SU-DHL-6 (cell line): ENCODE measurements around the gene DPP8.

Experiments
- H2AFZ ChIP-seq: fragments of 200-600 bp; sonication (generic); 2 replicates; pipeline ENCODE4 v1.6.1; 2014; ENCODE audit warnings: low read depth, mild to moderate bottlenecking, moderate library complexity, mixed read lengths, antibody characterized with exemption, low read length; ENCODE audit not compliant: severe bottlenecking
- H3F3A ChIP-seq: fragments of 200-600 bp; shearing (Covaris generic); 2 replicates; pipeline ENCODE4 v1.6.0; 2016; ENCODE audit warnings: antibody characterized with exemption, mild to moderate bottlenecking; ENCODE audit not compliant: insufficient read depth
- H3K27ac ChIP-seq: fragments of 200-600 bp; sonication (generic); 2 replicates; pipeline ENCODE4 v1.5.1; 2016; ENCODE audit warnings: low read depth, mild to moderate bottlenecking, low read length, moderate library complexity, mixed read lengths
- H3K27me3 ChIP-seq: fragments of 200-600 bp; sonication (generic), shearing (Covaris generic); 2 replicates; pipeline ENCODE4 v1.6.0; 2014; ENCODE audit warnings: mild to moderate bottlenecking, low read length
- H3K36me3 ChIP-seq: fragments of 200-600 bp; sonication (generic); 2 replicates; pipeline ENCODE4 v1.6.1; 2014; ENCODE audit warnings: mild to moderate bottlenecking, low read length, mixed read lengths
- H3K4me2 ChIP-seq: fragments of 300-600, 200-600 bp; shearing (Covaris generic), sonication (generic); 2 replicates; pipeline ENCODE4 v1.6.0; 2014; ENCODE audit warnings: low read length, low read depth, mild to moderate bottlenecking; ENCODE audit not compliant: poor library complexity, severe bottlenecking
- H3K4me3 ChIP-seq: fragments of 200-600 bp; sonication (generic); 2 replicates; pipeline ENCODE4 v1.5.1; 2014; ENCODE audit warnings: antibody characterized with exemption, low read length, mild to moderate bottlenecking, mixed read lengths; ENCODE audit not compliant: insufficient read depth, poor library complexity, severe bottlenecking
- H3K79me2 ChIP-seq: fragments of 200-600 bp; sonication (generic); 2 replicates; pipeline ENCODE4 v1.6.1; 2014; ENCODE audit warnings: mild to moderate bottlenecking, low read length, moderate library complexity; ENCODE audit not compliant: insufficient read depth
- H3K9ac ChIP-seq: fragments of 200-600 bp; sonication (generic); 2 replicates; pipeline ENCODE4 v1.7.0; 2014; ENCODE audit warnings: mild to moderate bottlenecking, low read length
- H3K9me2 ChIP-seq: fragments of 200-600 bp; sonication (generic); replicated peaks from 2 replicates; pipeline ENCODE4 v1.6.1; 2014; ENCODE audit warnings: low read length; ENCODE audit not compliant: insufficient read depth
- H3K9me3 ChIP-seq: fragments of 200-600 bp; sonication (generic); 2 replicates; pipeline ENCODE4 v1.6.1; 2014; ENCODE audit warnings: low read length, mixed read lengths; ENCODE audit not compliant: insufficient read depth
- H4K20me1 ChIP-seq: fragments of 200-600 bp; sonication (generic); 2 replicates; pipeline ENCODE4 v1.6.1; 2014; ENCODE audit warnings: low read depth, mild to moderate bottlenecking, antibody characterized with exemption, low read length, moderate library complexity, mixed read lengths
- EZH2phosphoT487 ChIP-seq: fragments of 200-600 bp; sonication (generic), shearing (Covaris generic); conservative IDR thresholded peaks from 2 replicates; pipeline ENCODE4 v1.6.1; 2018; ENCODE audit warnings: mild to moderate bottlenecking, antibody characterized with exemption, low read length, moderate library complexity, mixed read lengths
- TF ChIP-seq, protein P1 (sequence below): fragments of 200-600 bp; sonication (generic); IDR thresholded peaks from one replicate; pipeline ENCODE4 v1.5.1; 2017; ENCODE audit warnings: antibody characterized with exemption, mild to moderate bottlenecking, low read length, moderate library complexity; ENCODE audit not compliant: insufficient read depth, poor library complexity, severe bottlenecking

The DPP8 gene

DNA sequence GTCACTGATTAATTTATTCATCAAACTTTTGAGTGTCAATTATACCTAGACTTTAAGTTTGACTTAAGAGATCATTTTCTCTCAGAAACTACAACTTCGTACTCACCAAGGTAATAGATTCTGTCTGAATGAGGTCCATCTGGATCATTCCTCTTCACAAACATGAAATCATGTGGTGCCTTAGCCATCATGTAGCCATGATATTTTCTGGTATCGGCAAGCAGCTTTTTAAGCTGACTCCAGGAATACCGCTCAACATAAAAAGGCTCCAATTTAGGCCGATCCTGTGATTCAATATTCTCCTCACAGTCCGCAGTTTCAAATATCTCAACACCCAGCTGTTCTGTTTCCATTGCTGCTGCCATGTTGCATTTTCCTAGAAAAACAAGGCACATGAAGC, 5.3 kb downstream of the DPP8 start:
- Histone ChIP-seq H3K79me2 (peaks cover 66% of the 10 kb centered on the region), H3K9me3 (no peaks in the 10 kb centered on the region), H3K9me2 (no peaks in the 10 kb centered on the region), H2AFZ (no peak overlapping the region), H3K27ac (no peak overlapping the region), H3K4me3 (no peak overlapping the region), H3K4me2 (no peak overlapping the region), H3K27me3 (no peaks in the 10 kb centered on the region), H3K9ac (no peak overlapping the region), H4K20me1 (0 out of 2 replicates have a peak, but pooled peaks cover 4% of the 10 kb centered on the region), H3F3A (peaks cover 9% of the 10 kb centered on the region; the same call in 1 of the 2 replicates), H3K36me3 (peaks cover 37% of the 10 kb centered on the region)
- TF ChIP-seq, protein P1, sequence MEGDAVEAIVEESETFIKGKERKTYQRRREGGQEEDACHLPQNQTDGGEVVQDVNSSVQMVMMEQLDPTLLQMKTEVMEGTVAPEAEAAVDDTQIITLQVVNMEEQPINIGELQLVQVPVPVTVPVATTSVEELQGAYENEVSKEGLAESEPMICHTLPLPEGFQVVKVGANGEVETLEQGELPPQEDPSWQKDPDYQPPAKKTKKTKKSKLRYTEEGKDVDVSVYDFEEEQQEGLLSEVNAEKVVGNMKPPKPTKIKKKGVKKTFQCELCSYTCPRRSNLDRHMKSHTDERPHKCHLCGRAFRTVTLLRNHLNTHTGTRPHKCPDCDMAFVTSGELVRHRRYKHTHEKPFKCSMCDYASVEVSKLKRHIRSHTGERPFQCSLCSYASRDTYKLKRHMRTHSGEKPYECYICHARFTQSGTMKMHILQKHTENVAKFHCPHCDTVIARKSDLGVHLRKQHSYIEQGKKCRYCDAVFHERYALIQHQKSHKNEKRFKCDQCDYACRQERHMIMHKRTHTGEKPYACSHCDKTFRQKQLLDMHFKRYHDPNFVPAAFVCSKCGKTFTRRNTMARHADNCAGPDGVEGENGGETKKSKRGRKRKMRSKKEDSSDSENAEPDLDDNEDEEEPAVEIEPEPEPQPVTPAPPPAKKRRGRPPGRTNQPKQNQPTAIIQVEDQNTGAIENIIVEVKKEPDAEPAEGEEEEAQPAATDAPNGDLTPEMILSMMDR: no peak
- TF ChIP-seq EZH2phosphoT487: no peak

DNA sequence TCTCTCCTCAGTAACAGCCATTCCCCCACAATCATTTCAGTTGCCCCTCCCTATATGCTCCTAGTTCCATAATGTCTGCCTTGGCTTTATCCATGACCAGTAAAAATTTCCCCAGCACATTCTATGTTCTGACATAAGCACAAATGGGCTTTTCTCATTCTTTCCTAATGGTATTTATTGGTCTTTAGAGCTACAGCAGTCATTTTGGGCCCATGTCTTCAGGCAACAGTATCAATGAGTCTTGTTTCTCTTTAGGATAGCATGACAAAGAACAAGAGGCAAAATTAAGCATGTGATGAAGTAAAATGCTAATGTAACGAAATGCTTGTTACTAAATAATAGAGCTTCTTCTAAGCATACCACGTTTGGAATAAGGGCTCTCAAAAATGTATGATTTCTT, 8.2 kb downstream of the DPP8 start:
- peaks cover 9% of the 10 kb centered on the region; the same call in 1 of the 2 replicates for H3F3A ChIP-seq
- no peaks in the 10 kb centered on the region for H4K20me1 ChIP-seq
- H3K27me3 ChIP-seq: no peaks in the 10 kb centered on the region
- H3K9me3 ChIP-seq: no peaks in the 10 kb centered on the region
- peaks cover 37% of the 10 kb centered on the region for H3K79me2 ChIP-seq
- no peak for TF ChIP-seq EZH2phosphoT487
- TF ChIP-seq, protein P1: no peak
- no peak overlapping the region for H3K9ac ChIP-seq
- no peak overlapping the region for H3K4me2 ChIP-seq
- H3K9me2 ChIP-seq: no peaks in the 10 kb centered on the region
- H3K27ac ChIP-seq: no peak overlapping the region
- H2AFZ ChIP-seq: no peak overlapping the region
- peaks cover 37% of the 10 kb centered on the region; the same call in 1 of the 2 replicates for H3K36me3 ChIP-seq
- no peak overlapping the region for H3K4me3 ChIP-seq

DNA sequence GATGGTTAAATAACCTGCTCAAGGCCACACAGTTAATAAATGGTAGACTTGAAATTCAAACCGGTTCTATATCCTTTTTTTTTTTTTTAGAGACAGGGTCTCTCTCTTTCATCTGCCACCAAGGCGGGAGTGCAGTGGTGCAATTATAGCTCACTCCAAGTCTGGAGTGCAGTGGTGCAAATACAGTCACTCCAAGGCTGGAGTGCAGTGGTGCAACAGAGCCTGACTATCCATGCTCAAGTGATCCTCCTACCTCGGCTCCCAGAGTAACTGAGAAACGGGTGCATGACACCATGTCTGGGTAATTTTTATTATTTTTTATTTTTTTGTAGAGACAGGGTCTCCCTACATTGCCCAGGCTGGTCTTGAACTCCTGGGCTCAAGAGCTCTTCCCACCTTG, 23.4 kb downstream of the DPP8 start:
- TF ChIP-seq, protein P1: no peak
- TF ChIP-seq EZH2phosphoT487: no peak
- Histone ChIP-seq H2AFZ (no peak overlapping the region), H4K20me1 (peaks cover 6% of the 10 kb centered on the region; the same call in 1 of the 2 replicates), H3K9ac (no peak overlapping the region), H3K9me2 (no peaks in the 10 kb centered on the region), H3F3A (peaks cover 5% of the 10 kb centered on the region; the same call in 1 of the 2 replicates), H3K27me3 (no peaks in the 10 kb centered on the region), H3K4me3 (no peak overlapping the region), H3K27ac (no peak overlapping the region), H3K36me3 (peaks cover 25% of the 10 kb centered on the region), H3K9me3 (no peaks in the 10 kb centered on the region), H3K79me2 (peaks cover 23% of the 10 kb centered on the region; the same call in 1 of the 2 replicates), H3K4me2 (no peak overlapping the region)
